ENCODE data around the gene CCL19. TPM values are rescaled to one million over a fixed set of nuclear protein-coding genes. Genes with fewer than 3 reads are reported as not detected.

Gene CCL19
- total and polyA plus RNA-seq, 2 of the 8 experiments (the other 6 are each of a cell fraction or from before 2014, with no cell fraction given) = not detected

- TF ChIP-seq RAD21 (IDR thresholded peaks at IDR 0.05 in 1 of 2, conservative IDR thresholded peaks at IDR 0.05 in 1 of 2; ENCODE audit: low read depth in 2 of 2, low read length in 2 of 2) (no peak), EZH2 (IDR thresholded peaks at IDR 0.05; ENCODE audit: low read depth, low read length, severe bottlenecking) (no peak), SAP30 (IDR thresholded peaks at IDR 0.05; ENCODE audit: insufficient read depth, insufficient replicate concordance, low read length) (no peak), RXRA (IDR thresholded peaks at IDR 0.05; ENCODE audit: insufficient read depth, low read depth, low read length) (no peak), BACH1 (IDR thresholded peaks at IDR 0.05; ENCODE audit: low read length) (no peak)
Observed at GRCh38 chr9:34717996-34718614, 27.0 kb upstream of the CCL19 start (continued).
